Measurements from ENCODE around the gene PRRX2.
"Not testable (repeated sequence)": the region's sequence is repeated elsewhere in the genome, so short reads cannot be mapped to it uniquely, and the experiment has no call there.

The PRRX2 gene

GRCh38 chr9:129762370-129762984 lies 97.0 kb downstream of the PRRX2 start:
- DNase-seq, result not testable (repeated sequence)

GRCh38 chr9:129762985-129763926 lies 97.8 kb downstream of the PRRX2 start:
- no peak for DNase-seq

GRCh38 chr9:129765764-129766317 lies 100.4 kb downstream of the PRRX2 start:
- no peak for DNase-seq

GRCh38 chr9:129768486-129768885 lies 103.0 kb downstream of the PRRX2 start:
- DNase-seq, result no peak

GRCh38 chr9:129769669-129770068 lies 104.2 kb downstream of the PRRX2 start:
- DNase-seq, result no peak

- DNase-seq, result no peak
Measured at GRCh38 chr9:129770741-129771140, 105.3 kb downstream of the PRRX2 start.
